ENCODE results near the gene PRUNE2. TPM values are rescaled to one million over a fixed set of nuclear protein-coding genes. Genes with fewer than 3 reads are reported as not detected.

The PRUNE2 gene
- total RNA-seq, 1 experiment from 2014 or later, result 0.59 TPM

DNA sequence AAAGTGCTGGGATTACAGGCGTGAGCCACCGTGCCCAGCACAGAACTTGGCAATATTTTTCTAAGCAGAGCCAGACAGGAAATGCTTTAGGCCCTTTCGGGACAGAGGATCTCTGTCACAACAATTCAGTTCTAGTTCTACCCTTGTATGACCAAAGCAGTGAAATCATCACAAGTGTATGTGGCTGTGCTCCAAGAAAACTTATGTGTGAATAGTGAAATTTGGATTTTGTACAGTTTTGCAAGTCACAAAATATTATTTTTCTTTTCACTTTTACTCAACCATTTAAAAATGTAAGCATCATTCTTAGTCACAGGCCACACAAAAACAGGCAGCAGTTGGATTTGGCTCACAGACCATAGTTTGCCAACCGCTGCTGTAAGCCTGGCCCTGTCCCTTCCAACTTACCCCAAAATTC lies 20.4 kb upstream of the PRUNE2 start:
- Histone ChIP-seq H3K9ac (ENCODE audit: low read length) (no peak overlapping the region), H3K27me3 (ENCODE audit: insufficient read depth, low read length) (no peaks in the 10 kb centered on the region), H3K4me1 (ENCODE audit: control insufficient read depth in 1 of 2, insufficient read depth in 2 of 2, low read length in 2 of 2) (no peaks in the 10 kb centered on the region), H3K4me2 (ENCODE audit: low read length) (no peak overlapping the region), H4K20me1 (ENCODE audit: insufficient read depth) (no peaks in the 10 kb centered on the region), H3K27ac (ENCODE audit: low read depth, low read length) (no peak overlapping the region), H3K9me2 (ENCODE audit: insufficient read depth) (no peaks in the 10 kb centered on the region), H3K79me2 (ENCODE audit: insufficient read depth, low read length) (no peaks in the 10 kb centered on the region), H2AFZ (ENCODE audit: low read depth, low read length, poor library complexity, severe bottlenecking) (no peak overlapping the region), H3K4me3 (replicated peaks in 1 of 2; ENCODE audit: low read depth in 1 of 2, low read length in 2 of 2) (no peak overlapping the region), H3K36me3 (ENCODE audit: control insufficient read depth in 1 of 2, insufficient read depth in 2 of 2, low read length in 2 of 2) (no peaks in the 10 kb centered on the region), H3K9me3 (ENCODE audit: control insufficient read depth in 1 of 2, insufficient read depth in 1 of 2, low read depth in 1 of 2, low read length in 2 of 2) (peaks cover 0 to 3% of the 10 kb centered on the region in 2 experiments; a peak in 1 of 4 replicates)
- DNase-seq (ENCODE audit: low read depth, low spot score), result no peak
- ChIA-PET RAD21 (ENCODE audit: low non-redundant PET in 1 of 2, low total read pairs in 2 of 2, uncharacterized antibody in 2 of 2, unreplicated experiment in 2 of 2) (no interaction called here), POLR2A (no interaction called here), CTCF (no interaction called here)
- ATAC-seq, result no peak
- no TSS peak for BruUV-seq (replicated peaks)
- intact Hi-C loops (cut with micrococcal nuclease), result no loop called here
- TF ChIP-seq POLR2AphosphoS5 (IDR thresholded peaks at IDR 0.05; ENCODE audit: low read depth, low read length), result no peak
- no peak for TF ChIP-seq EZH2 (IDR thresholded peaks at IDR 0.05)
- TF ChIP-seq JUND (IDR thresholded peaks at IDR 0.05), result no peak
- TF ChIP-seq TCF7L2 (IDR thresholded peaks at IDR 0.05; ENCODE audit: borderline replicate concordance, extremely low read depth, insufficient read depth, insufficient read length), result no peak
- no peak for TF ChIP-seq EZH2phosphoT487 (IDR thresholded peaks at IDR 0.05; ENCODE audit: borderline replicate concordance)
- TF ChIP-seq CBX3 (IDR thresholded peaks at IDR 0.05; ENCODE audit: low read depth), result no peak
- TF ChIP-seq, protein P1, sequence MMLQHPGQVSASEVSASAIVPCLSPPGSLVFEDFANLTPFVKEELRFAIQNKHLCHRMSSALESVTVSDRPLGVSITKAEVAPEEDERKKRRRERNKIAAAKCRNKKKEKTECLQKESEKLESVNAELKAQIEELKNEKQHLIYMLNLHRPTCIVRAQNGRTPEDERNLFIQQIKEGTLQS (IDR thresholded peaks at IDR 0.05), result no peak
- TF ChIP-seq, protein P2, sequence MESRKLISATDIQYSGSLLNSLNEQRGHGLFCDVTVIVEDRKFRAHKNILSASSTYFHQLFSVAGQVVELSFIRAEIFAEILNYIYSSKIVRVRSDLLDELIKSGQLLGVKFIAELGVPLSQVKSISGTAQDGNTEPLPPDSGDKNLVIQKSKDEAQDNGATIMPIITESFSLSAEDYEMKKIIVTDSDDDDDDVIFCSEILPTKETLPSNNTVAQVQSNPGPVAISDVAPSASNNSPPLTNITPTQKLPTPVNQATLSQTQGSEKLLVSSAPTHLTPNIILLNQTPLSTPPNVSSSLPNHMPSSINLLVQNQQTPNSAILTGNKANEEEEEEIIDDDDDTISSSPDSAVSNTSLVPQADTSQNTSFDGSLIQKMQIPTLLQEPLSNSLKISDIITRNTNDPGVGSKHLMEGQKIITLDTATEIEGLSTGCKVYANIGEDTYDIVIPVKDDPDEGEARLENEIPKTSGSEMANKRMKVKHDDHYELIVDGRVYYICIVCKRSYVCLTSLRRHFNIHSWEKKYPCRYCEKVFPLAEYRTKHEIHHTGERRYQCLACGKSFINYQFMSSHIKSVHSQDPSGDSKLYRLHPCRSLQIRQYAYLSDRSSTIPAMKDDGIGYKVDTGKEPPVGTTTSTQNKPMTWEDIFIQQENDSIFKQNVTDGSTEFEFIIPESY (IDR thresholded peaks at IDR 0.05; ENCODE audit: extremely low read depth, insufficient replicate concordance, low read length), result no peak
- TF ChIP-seq, protein P3, sequence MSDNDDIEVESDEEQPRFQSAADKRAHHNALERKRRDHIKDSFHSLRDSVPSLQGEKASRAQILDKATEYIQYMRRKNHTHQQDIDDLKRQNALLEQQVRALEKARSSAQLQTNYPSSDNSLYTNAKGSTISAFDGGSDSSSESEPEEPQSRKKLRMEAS (IDR thresholded peaks at IDR 0.05), result no peak
- no peak for TF ChIP-seq ELF1 (IDR thresholded peaks at IDR 0.05; ENCODE audit: borderline replicate concordance, low read depth)
- TF ChIP-seq ZNF274 (IDR thresholded peaks at IDR 0.05; ENCODE audit: low read depth, low read length), result no peak
- TF ChIP-seq SP1 (IDR thresholded peaks at IDR 0.05; ENCODE audit: low read depth), result no peak
- TF ChIP-seq POLR2A (IDR thresholded peaks at IDR 0.05; ENCODE audit: borderline replicate concordance, extremely low read depth, insufficient read depth, insufficient read length), result no peak
- TF ChIP-seq EGR1 (IDR thresholded peaks at IDR 0.05; ENCODE audit: low read depth), result no peak
- TF ChIP-seq CEBPB (IDR thresholded peaks at IDR 0.05; ENCODE audit: low read depth), result no peak
- no peak for TF ChIP-seq RAD21 (IDR thresholded peaks at IDR 0.05; ENCODE audit: low read depth)
- TF ChIP-seq, protein P4, sequence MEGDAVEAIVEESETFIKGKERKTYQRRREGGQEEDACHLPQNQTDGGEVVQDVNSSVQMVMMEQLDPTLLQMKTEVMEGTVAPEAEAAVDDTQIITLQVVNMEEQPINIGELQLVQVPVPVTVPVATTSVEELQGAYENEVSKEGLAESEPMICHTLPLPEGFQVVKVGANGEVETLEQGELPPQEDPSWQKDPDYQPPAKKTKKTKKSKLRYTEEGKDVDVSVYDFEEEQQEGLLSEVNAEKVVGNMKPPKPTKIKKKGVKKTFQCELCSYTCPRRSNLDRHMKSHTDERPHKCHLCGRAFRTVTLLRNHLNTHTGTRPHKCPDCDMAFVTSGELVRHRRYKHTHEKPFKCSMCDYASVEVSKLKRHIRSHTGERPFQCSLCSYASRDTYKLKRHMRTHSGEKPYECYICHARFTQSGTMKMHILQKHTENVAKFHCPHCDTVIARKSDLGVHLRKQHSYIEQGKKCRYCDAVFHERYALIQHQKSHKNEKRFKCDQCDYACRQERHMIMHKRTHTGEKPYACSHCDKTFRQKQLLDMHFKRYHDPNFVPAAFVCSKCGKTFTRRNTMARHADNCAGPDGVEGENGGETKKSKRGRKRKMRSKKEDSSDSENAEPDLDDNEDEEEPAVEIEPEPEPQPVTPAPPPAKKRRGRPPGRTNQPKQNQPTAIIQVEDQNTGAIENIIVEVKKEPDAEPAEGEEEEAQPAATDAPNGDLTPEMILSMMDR (IDR thresholded peaks at IDR 0.05 in 2 of 3, conservative IDR thresholded peaks at IDR 0.05 in 1 of 3; ENCODE audit: borderline replicate concordance in 1 of 3, insufficient read depth in 1 of 3, low read depth in 2 of 3, low read length in 2 of 3), result no peak

Measured in HCT116 (cell line).